GM12892 (cell line): Measurements from ENCODE around the gene CCDC194.

Experiments
- POLR2A ChIP-seq: IDR thresholded peaks from 2 replicates; pipeline ENCODE4 v1.6.1; 2011; ENCODE audit warnings: low read depth, low read length, control low read depth
- POLR2AphosphoS5 ChIP-seq: IDR thresholded peaks from 2 replicates; pipeline ENCODE4 v1.6.1; 2011; ENCODE audit warnings: low read depth, low read length, control low read depth
- TAF1 ChIP-seq: IDR thresholded peaks from 2 replicates; pipeline ENCODE4 v1.6.1; 2011; ENCODE audit warnings: low read depth, mild to moderate bottlenecking, control low read depth, low read length, borderline replicate concordance

DNA sequence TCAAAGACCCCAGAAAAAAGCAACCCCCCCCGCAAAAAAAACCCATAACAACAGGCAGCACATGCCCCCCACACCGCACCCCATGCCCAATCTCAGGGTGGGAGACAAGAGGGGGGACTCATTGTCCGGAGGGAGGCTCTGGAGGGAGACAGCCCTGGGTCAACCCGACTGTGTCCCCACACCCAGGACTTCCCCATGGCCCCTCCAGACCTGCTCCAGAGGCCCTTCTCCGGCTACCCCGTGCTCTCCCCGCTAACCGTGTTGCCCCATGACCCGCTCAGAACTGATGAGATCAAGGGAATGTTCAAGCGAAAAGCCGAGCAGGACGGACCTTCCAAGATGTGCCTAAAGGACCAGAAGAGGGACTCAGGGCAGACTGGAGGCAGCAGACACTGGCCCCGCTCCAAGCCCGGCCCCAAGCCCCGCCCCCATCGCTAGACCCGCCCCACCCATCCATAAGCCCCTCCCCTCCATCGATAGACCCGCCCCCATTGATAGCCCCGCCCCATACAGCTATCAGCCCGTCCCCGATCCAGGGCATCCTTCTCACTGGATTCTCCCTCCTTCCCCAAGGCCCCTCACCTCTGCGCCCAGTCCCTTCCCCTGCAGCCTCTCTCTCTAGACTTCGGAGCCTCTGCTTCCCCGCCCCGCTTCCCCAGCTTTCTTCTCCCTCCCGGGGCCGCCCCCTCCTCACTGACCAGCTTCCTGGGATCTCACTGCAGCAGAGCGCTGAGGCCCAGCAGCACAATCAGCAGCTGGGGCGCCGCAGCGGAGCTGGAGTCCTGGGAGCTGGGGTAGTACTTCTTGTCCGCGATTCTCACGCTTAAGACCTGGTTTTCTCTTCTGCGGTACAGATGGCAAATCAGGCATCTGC is 9.2 kb upstream of the CCDC194 start:
- TF ChIP-seq POLR2A (no peak), POLR2AphosphoS5 (no peak), TAF1 (no peak)
